ENCODE results near the gene PSTPIP2.
"Not testable (repeated sequence)": the region's sequence is repeated elsewhere in the genome, so short reads cannot be mapped to it uniquely, and the experiment has no call there.

The PSTPIP2 gene

GRCh38 chr18:46097431-46097800, 25.4 kb upstream of the PSTPIP2 start:
- H3K79me2 ChIP-seq (ENCODE audit: low read length): peaks cover 63% of the 10 kb centered on the region
- no peak for TF ChIP-seq EZH2phosphoT487 (IDR thresholded peaks at IDR 0.05; ENCODE audit: low read depth)
- TF ChIP-seq CTCF (IDR thresholded peaks at IDR 0.05; ENCODE audit: low read depth, low read length): no peak
- peak overlapping the region; percentile 85 for H3K4me2 ChIP-seq (ENCODE audit: low read length)
- 0 out of 2 replicates have a peak, but pooled peaks cover 4% of the 10 kb centered on the region for H4K20me1 ChIP-seq (ENCODE audit: insufficient read depth, low read length)
- H3K4me3 ChIP-seq (ENCODE audit: low read length): peak overlapping the region; percentile 81
- H3K27ac ChIP-seq (ENCODE audit: low read length): peak overlapping the region; percentile 72
- H3K9ac ChIP-seq (ENCODE audit: low read length): peak overlapping the region; percentile 86
- no peaks in the 10 kb centered on the region for H3K9me3 ChIP-seq (ENCODE audit: insufficient read depth, low read length)
- H3K4me1 ChIP-seq (ENCODE audit: low read length): peaks cover 10% of the 10 kb centered on the region
- H2AFZ ChIP-seq (ENCODE audit: low read depth, low read length): peak overlapping the region; percentile 42
- peaks cover 21% of the 10 kb centered on the region for H3K36me3 ChIP-seq (replicated peaks; ENCODE audit: low read depth, low read length)
- H3K27me3 ChIP-seq (ENCODE audit: low read depth, low read length): no peaks in the 10 kb centered on the region

GRCh38 chr18:46096651-46097300, 24.7 kb upstream of the PSTPIP2 start:
- Histone ChIP-seq H3K9me3 (ENCODE audit: insufficient read depth, low read length) (no peaks in the 10 kb centered on the region), H4K20me1 (ENCODE audit: insufficient read depth, low read length) (0 out of 2 replicates have a peak, but pooled peaks cover 4% of the 10 kb centered on the region), H3K4me3 (ENCODE audit: low read length) (peak overlapping the region; percentile 81), H3K27ac (ENCODE audit: low read length) (peak overlapping the region; percentile 72), H3K27me3 (ENCODE audit: low read depth, low read length) (no peaks in the 10 kb centered on the region), H2AFZ (ENCODE audit: low read depth, low read length) (no peak overlapping the region), H3K36me3 (replicated peaks; ENCODE audit: low read depth, low read length) (peaks cover 24% of the 10 kb centered on the region), H3K4me1 (ENCODE audit: low read length) (peaks cover 10% of the 10 kb centered on the region), H3K79me2 (ENCODE audit: low read length) (peaks cover 68% of the 10 kb centered on the region), H3K4me2 (ENCODE audit: low read length) (peak overlapping the region; percentile 85), H3K9ac (ENCODE audit: low read length) (peak overlapping the region; percentile 86)
- no peak for TF ChIP-seq EZH2phosphoT487 (IDR thresholded peaks at IDR 0.05; ENCODE audit: low read depth)
- TF ChIP-seq CTCF (IDR thresholded peaks at IDR 0.05; ENCODE audit: low read depth, low read length): no peak

- Histone ChIP-seq H3K4me2 (ENCODE audit: low read length) (no peak overlapping the region), H3K27me3 (ENCODE audit: low read depth, low read length) (no peaks in the 10 kb centered on the region), H3K9me3 (ENCODE audit: insufficient read depth, low read length) (no peaks in the 10 kb centered on the region), H3K27ac (ENCODE audit: low read length) (no peak overlapping the region), H4K20me1 (ENCODE audit: insufficient read depth, low read length) (0 out of 2 replicates have a peak, but pooled peaks cover 7% of the 10 kb centered on the region), H3K79me2 (ENCODE audit: low read length) (peaks cover 80% of the 10 kb centered on the region), H3K9ac (ENCODE audit: low read length) (no peak overlapping the region), H3K4me3 (ENCODE audit: low read length) (no peak overlapping the region), H2AFZ (ENCODE audit: low read depth, low read length) (no peak overlapping the region), H3K4me1 (ENCODE audit: low read length) (peaks cover 10% of the 10 kb centered on the region), H3K36me3 (replicated peaks; ENCODE audit: low read depth, low read length) (peaks cover 36% of the 10 kb centered on the region)
- TF ChIP-seq CTCF (IDR thresholded peaks at IDR 0.05; ENCODE audit: low read depth, low read length) (no peak), EZH2phosphoT487 (IDR thresholded peaks at IDR 0.05; ENCODE audit: low read depth) (no peak)
These were observed 23.5 kb upstream of the PSTPIP2 start for GRCh38 chr18:46095532-46095931.

- H3K4me3 ChIP-seq (ENCODE audit: low read length); H3K4me2 ChIP-seq (ENCODE audit: low read length); H3K9me3 ChIP-seq (ENCODE audit: insufficient read depth, low read length); H3K9ac ChIP-seq (ENCODE audit: low read length); H3K27ac ChIP-seq (ENCODE audit: low read length); H2AFZ ChIP-seq (ENCODE audit: low read depth, low read length); H4K20me1 ChIP-seq (ENCODE audit: insufficient read depth, low read length); H3K27me3 ChIP-seq (ENCODE audit: low read depth, low read length); H3K4me1 ChIP-seq (ENCODE audit: low read length): not testable (repeated sequence)
- Histone ChIP-seq H3K79me2 (ENCODE audit: low read length) (peaks cover 40% of the 10 kb centered on the region), H3K36me3 (replicated peaks; ENCODE audit: low read depth, low read length) (peaks cover 82% of the 10 kb centered on the region)
These were observed 16.4 kb upstream of the PSTPIP2 start for GRCh38 chr18:46088501-46088900.
